Psoas muscle (tissue), 8 donors: ENCODE data around the gene ZIM2. TPM values are rescaled to one million over a fixed set of nuclear protein-coding genes. Genes with fewer than 3 reads are reported as not detected.
A peak's percentile ranks its signal among the peaks of the same experiment; 100 is the strongest.

ENCODE experiments used
- ATAC-seq, 4 donors: fragments of 200-7000 bp; cut with Tn5 transposase; one replicate each; pipeline ENCODE4 v1.9.1; 2020; ENCODE audit warnings: moderate library complexity in 3 of 4, mild to moderate bottlenecking in 2 of 4
- DNase-seq, 2 donors: peaks; one replicate each; pipeline ENCODE4 v3.0.0-alpha.2; 2020
- H3K27ac ChIP-seq: fragments of 200-600 bp; one replicate; pipeline ENCODE4 v1.8.0; 2022
- H3K27me3 ChIP-seq, 3 donors: fragments of 200-600 bp in 1 of 3; one replicate each; pipeline versions ENCODE4 v1.6.1 to v1.8.0; 2013 to 2022; ENCODE audit warnings: low read length in 2 of 3, mild to moderate bottlenecking in 2 of 3, moderate library complexity in 1 of 3; ENCODE audit not compliant: insufficient read depth in 3 of 3
- H3K36me3 ChIP-seq, 2 donors: fragments of 200-600 bp in 1 of 2; one replicate each; pipeline versions ENCODE4 v1.6.1 to v1.8.0; 2013 to 2022; ENCODE audit warnings: low read depth in 1 of 2, mild to moderate bottlenecking in 1 of 2, moderate library complexity in 1 of 2; ENCODE audit not compliant: insufficient read depth in 1 of 2
- H3K4me1 ChIP-seq: fragments of 200-600 bp; one replicate; pipeline ENCODE4 v1.8.0; 2022
- H3K4me3 ChIP-seq: fragments of 200-600 bp; one replicate; pipeline ENCODE4 v1.8.0; 2022; ENCODE audit warnings: mild to moderate bottlenecking
- H3K9me3 ChIP-seq: fragments of 200-600 bp; one replicate; pipeline ENCODE4 v1.8.0; 2022
- CTCF ChIP-seq: fragments of 200-600 bp; IDR thresholded peaks from one replicate; pipeline ENCODE4 v1.8.0; 2022; ENCODE audit warnings: antibody characterized with exemption
- WGBS, 3 donors: extraction: QIAGEN DNeasy Blood & Tissue Kit; methylation state at CpG; one replicate each; pipeline versions ENCODE4 v1.1.6 to v1.1.7; 2013; 5-methylcytosine and 5-hydroxymethylcytosine counted together
- intact Hi-C, 2 donors: fragments of 100-400 bp; cut with DNase I; formaldehyde crosslinking; loops; one replicate each; pipeline versions ENCODE4 v1.11.0 to v1.14.2; 2022
- polyA plus RNA-seq, 3 donors: library from polyadenylated mRNA; stranded (reverse); fragments of 200-250 nt; gene quantifications; one replicate each; pipeline ENCODE4 v1.2.3, GENCODE V29; 2013
- total RNA-seq, 4 donors: library from RNA; stranded (reverse); fragmentation: NEBNext Ultra II Directional in 2 of 4; extraction: Animal tissue kit (Norgen Biotek cat#: 25700) in 2 of 4; gene quantifications; one replicate each; pipeline versions ENCODE4 v1.2.1 to v1.2.4, GENCODE V29; 2021 to 2023
- donor health status: healthy with polysubstance abuse.
- donor health status: DM: no; HTN: no; CAD: no; lungs with moderate emphysema.
- donor health status: Bipolar disorder and iron deficiency.
- donor health status: healthy.
- donor health status: DM: yes; HTN: yes; CAD: no.
- donor health status: DM: no; HTN: no; CAD: no.
- donor health status: DM: no; HTN: no; CAD: no.
- donor health status: DM: yes; HTN: yes; CAD: no.

The ZIM2 gene
- total and polyA plus RNA-seq, 7 donors = 0.03 TPM; not detected in 6

DNA sequence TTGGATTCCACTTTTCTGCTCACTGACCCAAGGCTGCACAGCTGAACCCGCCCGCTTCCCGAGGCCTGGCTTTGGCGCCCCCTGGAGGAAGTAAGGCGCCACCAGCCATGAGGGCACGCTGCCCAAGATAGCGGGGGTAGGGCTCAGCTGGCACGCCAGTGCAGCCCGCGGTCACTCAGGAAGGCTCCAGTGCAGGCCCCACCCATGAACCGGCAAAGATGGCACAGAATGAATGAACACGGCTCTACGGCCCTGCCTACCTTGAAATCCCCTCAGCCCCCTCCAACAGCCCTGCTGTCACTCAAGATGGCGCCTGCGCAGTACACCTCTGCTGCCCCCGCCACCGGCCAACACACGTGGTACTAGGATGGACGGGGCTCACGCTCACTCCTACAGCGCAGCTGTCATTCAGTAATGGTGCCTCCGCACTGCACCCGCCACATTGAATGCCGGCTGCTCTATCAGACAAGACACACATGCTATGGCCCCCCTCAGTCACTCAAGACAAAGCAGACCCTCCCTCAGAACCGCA lies 3.0 kb downstream of the ZIM2 start:
- Histone ChIP-seq H3K9me3 (no peaks in the 10 kb centered on the region), H3K27ac (peak overlapping the region; percentile 64), H3K4me3 (peak overlapping the region; percentile 59), H3K27me3 (no peaks in the 10 kb centered on the region), H3K4me1 (no peaks in the 10 kb centered on the region), H3K36me3 (no peaks in the 10 kb centered on the region)
- ATAC-seq = peak; percentile 39 to 44 (median 41)
- WGBS, 3 donors = 43 to 47% (median 43%) methylated on average over 25 of the region's 25 CpGs
- TF ChIP-seq CTCF = peak; percentile 43
- intact Hi-C loops = no loop called here
- DNase-seq = peak; percentile 72 to 81

GRCh38 chr19:56837004-56837403 lies 3.5 kb downstream of the ZIM2 start:
- TF ChIP-seq CTCF = no peak
- no peaks in the 10 kb centered on the region for H3K36me3 ChIP-seq
- WGBS, 3 donors = 51 to 64% (median 52%) methylated on average over 6 of the region's 6 CpGs
- no peak for DNase-seq
- no peaks in the 10 kb centered on the region for H3K9me3 ChIP-seq
- peak overlapping the region; percentile 59 for H3K4me3 ChIP-seq
- no peak overlapping the region for H3K27ac ChIP-seq
- intact Hi-C loops = no loop called here
- no peak for ATAC-seq
- H3K4me1 ChIP-seq = no peaks in the 10 kb centered on the region
- no peaks in the 10 kb centered on the region for H3K27me3 ChIP-seq

- ATAC-seq (no peak), DNase-seq (no peak)
- no peak overlapping the region for H3K4me3 ChIP-seq
- H3K36me3 ChIP-seq = no peaks in the 10 kb centered on the region
- H3K27ac ChIP-seq = no peak overlapping the region
- WGBS, 3 donors = 76% methylated on average over 9 of the region's 9 CpGs
- no peak for TF ChIP-seq CTCF
- no peaks in the 10 kb centered on the region for H3K4me1 ChIP-seq
- H3K27me3 ChIP-seq = no peaks in the 10 kb centered on the region
- H3K9me3 ChIP-seq = no peaks in the 10 kb centered on the region
- intact Hi-C loops = no loop called here
Observed at GRCh38 chr19:56836059-56836458, 4.5 kb downstream of the ZIM2 start.

DNA sequence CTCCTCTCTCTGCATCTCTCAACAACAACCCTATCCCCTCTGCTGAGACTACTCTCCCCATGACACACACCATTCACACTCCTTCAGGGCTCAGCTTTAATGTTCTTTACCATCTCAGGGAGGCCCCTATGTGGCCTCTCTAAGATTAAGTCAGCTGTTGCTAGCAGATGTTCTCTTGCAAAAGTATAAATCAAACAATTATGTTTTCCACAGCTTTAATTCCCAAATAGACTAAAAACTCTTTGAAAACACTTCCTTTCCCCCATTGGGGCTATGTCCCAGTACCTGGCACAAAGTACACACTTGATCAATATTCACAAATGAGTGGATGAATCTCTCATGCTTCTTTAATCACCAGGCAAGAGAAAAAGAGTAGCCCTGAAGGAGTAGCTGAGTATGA lies 5.1 kb downstream of the ZIM2 start:
- H3K4me1 ChIP-seq = no peaks in the 10 kb centered on the region
- ATAC-seq (no peak), DNase-seq (no peak)
- H3K4me3 ChIP-seq = no peak overlapping the region
- no peak overlapping the region for H3K27ac ChIP-seq
- TF ChIP-seq CTCF = no peak
- H3K27me3 ChIP-seq = no peaks in the 10 kb centered on the region
- intact Hi-C loops = no loop called here
- H3K36me3 ChIP-seq = no peaks in the 10 kb centered on the region
- H3K9me3 ChIP-seq = no peaks in the 10 kb centered on the region
